Activated T-helper 1 cell treated with anti-CD3 and anti-CD28 coated beads, Interleukin-2, amount 50 U/mL, for 16 hours (primary cell): Measurements from ENCODE around the gene SLC35G6.
A peak's percentile ranks its signal among the peaks of the same experiment; 100 is the strongest.
"Not testable (repeated sequence)": the region's sequence is repeated elsewhere in the genome, so short reads cannot be mapped to it uniquely, and the experiment has no call there.

Experiments used
- DNase-seq, 2 donors: peaks; one replicate each; pipeline ENCODE4 v3.0.0-alpha.2; 2020; ENCODE audit warnings: low read depth in 1 of 2, low spot score in 1 of 2

SLC35G6 gene

GRCh38 chr17:7481275-7481674 lies at the start of gene SLC35G6:
Gene SLC35G6, plus strand, starts transcription at chr17:7481446. Its CDS starts 71 bp downstream, at chr17:7481517.
- DNase-seq = not testable (repeated sequence)

- DNase-seq = no peak
These were observed 49.0 kb upstream of the SLC35G6 start for GRCh38 chr17:7432296-7432695.

GRCh38 chr17:7435676-7436555 lies 45.3 kb upstream of the SLC35G6 start:
- peak; percentile 32 to 45 for DNase-seq

DNA sequence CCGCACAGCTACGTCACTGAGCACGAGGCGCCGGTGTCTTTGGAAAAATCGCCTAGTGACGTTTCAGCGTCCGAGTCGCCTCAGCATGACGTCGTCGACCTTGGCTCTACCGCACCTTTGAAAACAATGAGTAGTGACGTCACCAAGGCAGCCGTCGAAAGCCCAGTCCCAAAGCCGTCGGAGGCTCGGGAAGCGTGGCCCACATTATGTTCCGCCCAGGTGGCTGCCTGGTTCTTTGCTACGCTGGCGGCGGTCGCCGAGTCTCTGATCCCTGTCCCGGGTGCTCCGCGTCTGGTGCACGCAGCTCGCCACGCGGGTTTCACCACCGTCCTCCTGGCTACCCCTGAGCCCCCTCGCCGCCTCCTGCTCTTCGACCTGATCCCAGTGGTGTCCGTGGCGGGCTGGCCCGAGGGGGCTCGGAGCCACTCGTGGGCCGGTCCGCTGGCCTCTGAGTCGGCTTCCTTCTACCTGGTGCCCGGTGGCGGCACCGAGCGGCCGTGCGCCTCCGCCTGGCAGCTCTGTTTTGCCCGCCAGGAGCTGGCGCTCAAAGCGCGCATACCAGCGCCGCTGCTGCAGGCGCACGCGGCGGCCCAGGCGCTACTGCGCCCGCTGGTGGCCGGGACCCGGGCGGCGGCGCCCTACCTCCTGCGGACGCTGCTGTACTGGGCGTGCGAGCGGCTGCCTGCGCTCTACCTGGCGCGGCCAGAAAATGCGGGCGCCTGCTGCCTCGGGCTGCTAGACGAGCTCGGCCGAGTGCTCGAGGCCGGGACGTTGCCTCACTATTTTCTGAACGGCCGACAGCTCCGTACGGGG lies 44.5 kb upstream of the SLC35G6 start:
- peak; percentile 50 to 71 for DNase-seq

DNA sequence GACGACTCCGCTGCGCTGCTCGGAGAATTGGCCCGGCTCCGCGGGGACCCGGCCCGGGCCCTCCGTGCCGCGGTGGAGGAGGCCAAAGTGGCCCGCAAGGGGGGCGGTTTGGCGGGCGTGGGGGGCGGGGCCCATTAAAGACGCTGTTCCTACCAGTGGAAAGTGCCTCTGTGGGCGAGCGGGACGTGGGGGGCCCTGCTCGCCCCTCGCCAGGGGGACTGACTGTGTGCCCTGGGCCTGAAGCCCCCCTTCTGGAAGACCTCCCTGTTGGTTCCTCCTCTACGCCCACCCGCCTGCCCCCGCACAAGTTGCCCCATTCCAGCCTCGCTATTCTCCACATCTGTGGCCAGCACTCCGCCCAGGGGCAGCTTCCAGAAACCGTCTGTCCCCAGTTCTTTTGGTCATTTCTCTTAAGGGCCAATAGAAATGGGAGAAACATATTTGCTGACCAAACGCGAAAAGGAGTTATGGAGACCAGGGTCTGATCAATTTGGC lies 43.8 kb upstream of the SLC35G6 start:
- no peak for DNase-seq

DNA sequence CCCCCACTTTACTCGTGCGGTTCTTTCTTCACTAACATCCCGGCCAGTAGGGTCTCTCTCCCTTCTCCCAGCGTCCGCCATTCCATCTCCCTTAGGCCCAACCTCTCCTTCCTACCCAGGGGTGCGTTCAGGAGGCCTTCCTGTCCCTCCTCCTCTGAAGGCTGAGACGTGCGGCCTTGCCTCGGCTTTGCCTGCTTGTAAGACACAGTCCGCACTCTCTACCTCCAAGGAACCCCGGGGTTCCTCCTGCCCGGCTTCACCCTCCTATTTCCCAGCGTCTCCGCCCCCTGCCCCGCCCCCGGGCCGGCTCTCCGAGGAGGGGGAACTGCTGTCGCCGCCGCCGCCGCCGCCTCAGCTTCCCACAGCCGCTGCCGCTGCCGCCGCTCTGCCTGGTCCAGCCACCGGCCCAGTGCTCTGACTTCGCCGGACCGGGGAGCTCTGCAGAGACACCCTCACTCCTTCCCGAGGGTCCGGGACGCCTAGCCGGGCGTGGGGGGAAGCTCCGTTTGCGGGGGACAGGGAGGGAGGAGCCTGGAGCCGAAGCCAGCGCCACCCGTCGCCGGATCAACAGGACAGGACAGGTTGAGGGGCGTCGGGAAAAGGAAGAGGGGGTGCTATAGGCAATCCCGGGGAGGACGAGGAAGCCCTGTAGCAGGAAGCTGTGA lies 43.2 kb upstream of the SLC35G6 start:
- DNase-seq = no peak

DNA sequence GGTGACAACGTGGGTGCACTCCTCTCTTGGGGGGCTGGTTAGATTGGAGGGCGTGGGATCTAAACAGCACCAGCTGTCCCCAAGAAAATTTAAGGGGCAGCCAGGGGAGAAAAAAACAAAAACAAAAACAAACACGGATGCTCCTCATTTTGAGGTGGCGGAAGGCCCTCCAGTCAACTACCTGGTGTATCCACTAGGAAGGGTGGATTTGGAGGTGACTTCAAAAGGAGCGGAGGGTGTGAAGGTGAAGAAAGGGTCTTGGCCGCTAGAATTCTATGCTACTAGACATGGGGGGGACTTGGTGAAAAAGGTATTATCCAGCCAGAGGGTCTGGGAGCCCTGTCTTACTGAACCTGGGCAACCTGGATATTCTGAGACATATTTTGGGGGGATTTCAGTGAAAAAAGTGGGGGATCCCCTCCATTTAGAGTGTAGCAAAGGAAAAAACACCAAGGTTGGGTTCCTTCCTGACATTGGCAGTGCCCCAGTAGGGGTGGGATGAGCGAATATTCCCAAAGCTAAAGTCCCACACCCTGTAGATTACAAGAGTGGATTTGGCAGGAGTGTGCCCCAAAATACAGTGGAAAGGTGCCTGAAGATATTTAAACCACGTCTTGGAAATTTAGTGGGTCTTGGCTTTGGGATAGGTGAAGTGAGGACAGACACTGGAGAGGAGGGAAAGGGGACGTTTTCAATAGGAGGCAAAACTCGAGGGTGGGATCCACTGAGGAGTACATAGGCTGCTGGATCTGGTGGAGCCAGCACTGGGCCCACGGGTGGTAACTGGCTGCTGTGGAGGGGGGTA lies 42.4 kb upstream of the SLC35G6 start:
- DNase-seq = no peak

- no peak for DNase-seq
These were observed 41.7 kb upstream of the SLC35G6 start, which contains the start of gene FGF11 for GRCh38 chr17:7439462-7440112. Gene FGF11, plus strand, starts transcription at chr17:7439512. Its CDS starts 109 bp downstream, at chr17:7439621.

DNA sequence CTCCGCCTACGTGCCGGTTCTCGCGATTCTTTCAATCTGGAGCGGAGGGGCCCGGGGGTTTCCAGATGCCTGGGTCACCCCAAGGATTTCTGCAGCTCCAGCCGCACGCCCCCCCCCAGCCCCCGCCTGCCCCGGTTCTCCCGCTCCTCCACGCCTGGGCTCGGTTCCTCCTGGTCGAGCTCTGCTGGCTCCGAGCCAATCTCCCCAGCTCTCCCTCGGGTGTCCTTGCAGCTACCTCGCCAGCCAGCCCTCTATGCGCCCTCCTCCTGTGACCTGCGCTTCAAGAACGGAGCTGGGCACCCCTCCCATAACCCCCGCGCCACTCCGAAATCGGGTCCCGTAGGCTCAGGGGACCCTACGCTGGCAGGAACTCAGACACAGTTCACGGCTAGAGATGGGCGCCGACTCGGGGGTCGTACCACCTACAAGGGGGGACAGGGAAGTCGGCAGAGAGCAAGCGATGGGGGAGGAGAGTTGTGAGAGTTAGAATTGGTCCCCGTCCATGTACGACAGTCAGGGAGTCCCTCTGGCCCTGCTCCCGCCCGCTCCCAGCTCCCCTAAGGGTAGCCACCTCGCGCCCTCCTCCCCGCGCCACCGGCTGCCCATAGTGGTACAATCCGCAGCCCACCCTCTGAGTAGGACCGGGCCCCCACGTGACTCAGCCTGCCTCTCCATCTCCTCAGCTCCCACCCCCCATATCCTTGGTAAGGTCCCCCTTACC lies 41.0 kb upstream of the SLC35G6 start:
- no peak for DNase-seq

DNA sequence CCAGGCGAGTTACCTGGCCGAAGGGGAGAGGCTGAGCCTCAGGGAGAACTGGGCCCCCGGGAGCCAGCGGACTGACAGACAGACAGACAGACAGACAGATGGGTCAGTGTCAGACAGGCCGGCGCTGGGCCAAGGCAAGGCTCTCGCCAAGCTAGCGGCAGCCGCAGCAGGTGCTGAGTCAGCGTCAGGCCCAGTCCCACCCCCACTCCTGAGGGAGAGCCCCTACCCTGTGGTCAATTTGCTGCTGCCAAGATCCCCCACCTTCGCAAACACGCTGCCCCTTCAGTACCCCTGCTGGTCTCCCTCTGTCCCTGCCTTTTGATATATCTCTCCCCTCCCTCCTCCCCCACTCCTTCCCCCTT lies 40.4 kb upstream of the SLC35G6 start:
- no peak for DNase-seq

GRCh38 chr17:7441266-7441665 lies 40.0 kb upstream of the SLC35G6 start:
- no peak for DNase-seq

DNA sequence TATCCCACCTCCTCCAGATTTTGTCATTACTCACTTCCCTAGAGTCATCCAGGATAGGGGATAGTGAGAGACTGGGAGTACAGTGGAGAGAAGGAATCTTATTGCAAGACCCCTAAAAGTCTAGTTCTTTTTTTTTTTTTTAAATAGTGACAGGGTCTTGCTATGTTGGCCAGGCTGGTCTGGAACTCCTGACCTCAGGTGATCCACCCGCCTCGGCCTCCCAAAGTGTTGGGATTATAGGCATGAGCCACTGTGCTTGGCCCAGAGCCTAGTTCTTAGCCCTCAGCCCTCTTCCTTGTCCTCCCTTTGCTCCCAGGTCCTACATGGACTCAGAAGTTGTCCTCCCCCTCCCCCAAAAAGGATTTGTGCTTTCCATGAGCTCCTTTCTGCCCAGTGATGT lies 39.1 kb upstream of the SLC35G6 start:
- DNase-seq = no peak

GRCh38 chr17:7443499-7444485 lies 37.5 kb upstream of the SLC35G6 start:
- DNase-seq = no peak

DNA sequence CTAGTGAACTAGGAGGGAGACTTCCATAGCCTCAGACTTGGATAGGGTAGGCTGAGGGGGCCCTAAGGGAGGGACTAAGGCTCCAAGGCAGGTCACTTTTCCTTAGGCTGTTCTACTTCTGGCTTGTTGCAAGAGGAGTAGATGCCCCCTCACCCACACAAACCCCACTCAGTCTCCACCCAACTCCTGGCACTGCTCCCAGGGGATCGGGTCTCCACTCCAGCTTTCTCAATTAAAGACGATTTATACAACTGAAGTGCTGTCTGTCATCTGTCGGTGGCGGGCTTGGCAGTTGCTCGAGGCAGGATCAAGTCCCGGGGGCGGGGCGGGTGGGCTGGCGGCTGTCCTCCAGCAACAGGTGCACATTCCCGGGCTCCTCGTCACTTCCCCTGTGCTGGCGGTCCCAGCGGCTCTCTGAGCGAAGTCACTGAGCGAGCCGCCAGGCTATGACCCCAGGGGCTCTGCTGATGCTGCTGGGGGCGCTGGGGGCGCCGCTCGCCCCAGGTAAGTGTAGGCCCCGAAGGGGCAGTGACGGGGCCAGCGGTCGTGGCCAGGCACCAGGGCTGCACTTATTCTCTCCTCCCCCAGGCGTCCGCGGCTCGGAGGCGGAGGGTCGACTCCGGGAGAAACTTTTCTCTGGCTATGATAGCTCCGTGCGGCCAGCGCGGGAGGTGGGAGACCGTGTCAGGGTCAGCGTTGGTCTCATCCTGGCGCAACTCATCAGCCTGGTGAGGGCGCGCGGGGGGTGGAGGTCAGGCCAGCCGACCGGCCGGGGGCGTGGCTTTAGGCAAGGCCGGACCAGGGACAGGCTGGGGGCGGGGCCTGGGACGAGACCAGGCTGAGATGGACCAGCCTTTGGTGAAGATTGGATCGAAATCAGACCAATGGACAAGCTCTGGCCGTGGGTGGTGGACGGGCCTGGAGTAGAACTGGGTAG lies 36.3 kb upstream of the SLC35G6 start, which contains the start of gene CHRNB1:
Gene CHRNB1 (plus strand): TSS at position 380 of the 937 bp plus-strand sequence. CDS start 67 bp downstream, at position 447.
- DNase-seq = no peak

DNA sequence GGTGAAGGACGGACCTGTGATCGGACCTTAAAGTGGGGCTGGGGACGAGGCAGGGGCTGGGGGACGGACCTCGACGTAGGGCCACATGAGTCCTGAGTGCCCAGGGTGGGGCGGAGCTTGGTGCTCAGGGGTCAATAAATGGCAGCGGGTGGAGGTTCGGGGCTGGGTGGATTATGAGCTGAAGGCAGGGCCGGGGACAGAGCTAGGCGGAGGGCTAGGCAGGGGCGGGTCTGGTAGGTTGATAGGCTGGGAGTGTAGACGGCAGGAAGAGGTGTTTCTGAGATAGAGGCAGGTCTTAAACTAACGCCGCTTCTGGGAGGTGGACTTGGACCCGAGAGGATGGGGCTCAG lies 35.7 kb upstream of the SLC35G6 start:
- no peak for DNase-seq

- DNase-seq = no peak
These were observed 32.8 kb upstream of the SLC35G6 start for GRCh38 chr17:7448461-7448860.

DNA sequence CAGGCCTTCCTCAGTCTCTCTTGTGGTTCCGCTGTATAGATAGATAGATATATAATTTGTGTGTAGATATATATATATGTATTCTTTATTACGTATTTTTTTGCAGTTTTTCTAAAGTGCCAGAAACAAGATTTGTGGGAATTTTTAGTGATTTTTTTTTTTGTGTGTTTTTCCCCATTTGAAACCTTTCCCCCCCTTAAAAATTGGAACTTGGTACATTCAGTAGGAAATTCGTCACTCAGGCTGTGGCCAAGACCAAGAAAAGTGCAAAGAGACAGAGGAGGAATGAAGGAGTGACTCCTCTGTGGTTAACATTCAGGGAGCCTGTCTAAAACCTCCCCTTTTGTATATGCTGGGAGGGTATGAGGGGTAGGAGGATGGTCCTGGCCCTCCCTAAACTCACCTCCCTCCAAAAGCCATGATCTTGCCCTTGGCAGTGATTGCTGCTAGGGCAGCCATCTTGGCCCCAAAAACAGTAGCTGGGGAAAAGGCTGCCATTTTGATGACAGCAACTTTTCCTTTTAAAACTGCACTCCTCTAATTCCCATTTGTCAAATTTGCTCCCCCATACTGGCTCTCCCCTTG lies 21.2 kb upstream of the SLC35G6 start:
- DNase-seq = no peak
